ENCODE data around the gene UQCRQ. TPM values are rescaled to one million over a fixed set of nuclear protein-coding genes. Genes with fewer than 3 reads are reported as not detected.

Gene UQCRQ
- total and polyA plus RNA-seq, 9 of the 15 experiments (the other 6 are each of a cell fraction or from before 2014, with no cell fraction given): 235 to 2,421 (median 883) TPM

GRCh38 chr5:132837868-132838267, 28.6 kb upstream of the UQCRQ start (continued):
- TF ChIP-seq REST (IDR thresholded peaks at IDR 0.05; ENCODE audit: borderline replicate concordance) (0 out of 2 replicates have a peak, but pooled peaks have one; percentile 6), REST (CRISPR knock-in tag; IDR thresholded peaks at IDR 0.05; ENCODE audit: low read depth) (no peak), L3MBTL2 (IDR thresholded peaks at IDR 0.05) (peak; percentile 37; the same call in 1 of the 2 replicates), DLX4 (CRISPR knock-in tag; IDR thresholded peaks at IDR 0.05) (no peak), ATF7 (IDR thresholded peaks at IDR 0.05) (0 out of 2 replicates have a peak, but pooled peaks have one; percentile 19), MEIS2 (IDR thresholded peaks at IDR 0.05; ENCODE audit: partially characterized antibody) (peak; percentile 50)
